ENCODE data around the gene KASH5.

The KASH5 gene

GRCh38 chr19:49349567-49349966 is 38.5 kb upstream of the KASH5 start:
- H3K4me3 ChIP-seq (replicated peaks; ENCODE audit: low read depth, low read length), result no peak overlapping the region
- TF ChIP-seq CTCF (IDR thresholded peaks at IDR 0.05; ENCODE audit: low read depth, low read length, missing control alignments), result no peak
- DNase-seq (ENCODE audit: extremely low read depth, low read depth), result no peak

- no peak for TF ChIP-seq CTCF (IDR thresholded peaks at IDR 0.05; ENCODE audit: low read depth, low read length, missing control alignments)
- no peak overlapping the region for H3K4me3 ChIP-seq (replicated peaks; ENCODE audit: low read depth, low read length)
- DNase-seq (ENCODE audit: extremely low read depth, low read depth), result peak; percentile 43
Observed at GRCh38 chr19:49355909-49356353, 32.1 kb upstream of the KASH5 start.

GRCh38 chr19:49356382-49356781 is 31.7 kb upstream of the KASH5 start:
- no peak for TF ChIP-seq CTCF (IDR thresholded peaks at IDR 0.05; ENCODE audit: low read depth, low read length, missing control alignments)
- DNase-seq (ENCODE audit: extremely low read depth, low read depth), result no peak
- peak overlapping the region; percentile 23 for H3K4me3 ChIP-seq (replicated peaks; ENCODE audit: low read depth, low read length)

- H3K4me3 ChIP-seq (replicated peaks; ENCODE audit: low read depth, low read length), result no peak overlapping the region
- TF ChIP-seq CTCF (IDR thresholded peaks at IDR 0.05; ENCODE audit: low read depth, low read length, missing control alignments), result no peak
Observed at GRCh38 chr19:49357186-49357585, 30.9 kb upstream of the KASH5 start.

GRCh38 chr19:49359851-49360820 is 27.9 kb upstream of the KASH5 start:
- H3K4me3 ChIP-seq (replicated peaks; ENCODE audit: low read depth, low read length), result peak overlapping the region; percentile 89
- no peak for DNase-seq (ENCODE audit: extremely low read depth, low read depth)
- no peak for TF ChIP-seq CTCF (IDR thresholded peaks at IDR 0.05; ENCODE audit: low read depth, low read length, missing control alignments)

More at GRCh38 chr19:49357186-49357585, 30.9 kb upstream of the KASH5 start:
- no peak for DNase-seq (ENCODE audit: extremely low read depth, low read depth)

- TF ChIP-seq CTCF (IDR thresholded peaks at IDR 0.05; ENCODE audit: low read depth, low read length, missing control alignments), result no peak
- H3K4me3 ChIP-seq (replicated peaks; ENCODE audit: low read depth, low read length), result peak overlapping the region; percentile 89
- DNase-seq (ENCODE audit: extremely low read depth, low read depth), result peak; percentile 63
Observed at GRCh38 chr19:49361438-49362047, 26.5 kb upstream of the KASH5 start.
